SK-N-SH treated with all-trans-retinoic acid at 6 μM for 48 hours (cell line): ENCODE data around the gene SIK3.

Source experiments
- BACH2 ChIP-seq: fragments of 250-450 bp; sonication (Bioruptor Pico); IDR thresholded peaks from 2 replicates; pipeline ENCODE4 v1.9.0; 2021; ENCODE audit warnings: mild to moderate bottlenecking, borderline replicate concordance
- TF ChIP-seq, protein P1 (sequence below): fragments of 250-450 bp; sonication (Bioruptor Pico); IDR thresholded peaks from 2 replicates; pipeline ENCODE4 v1.8.0; 2020; ENCODE audit warnings: mild to moderate bottlenecking, moderate library complexity, borderline replicate concordance
- TF ChIP-seq, protein P2 (sequence below): fragments of 250-450 bp; sonication (Bioruptor Pico); IDR thresholded peaks from 2 replicates; pipeline ENCODE4 v1.5.1; 2020; ENCODE audit warnings: low read depth, mild to moderate bottlenecking, moderate library complexity

DNA sequence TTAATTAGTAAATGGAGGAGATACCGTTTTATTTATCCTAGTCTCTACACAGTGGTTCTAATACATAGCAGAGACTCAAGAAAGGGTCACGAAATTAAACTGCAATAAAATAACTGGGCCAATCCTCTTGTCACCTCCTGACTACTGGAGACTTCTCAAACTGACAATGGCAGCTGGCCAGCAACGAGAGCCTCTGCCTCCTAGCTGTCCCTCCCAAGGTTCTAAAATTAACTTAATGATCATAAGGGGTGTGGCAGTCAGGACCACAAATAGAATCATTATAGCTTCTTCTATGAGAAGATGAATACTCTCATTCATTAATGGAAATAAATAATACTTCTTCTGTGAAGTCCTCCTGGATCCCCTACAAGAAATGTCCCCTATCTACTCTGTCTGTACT lies 197.0 kb downstream of the SIK3 start:
- TF ChIP-seq BACH2 (CRISPR knock-in tag): no peak
- TF ChIP-seq, protein P1, sequence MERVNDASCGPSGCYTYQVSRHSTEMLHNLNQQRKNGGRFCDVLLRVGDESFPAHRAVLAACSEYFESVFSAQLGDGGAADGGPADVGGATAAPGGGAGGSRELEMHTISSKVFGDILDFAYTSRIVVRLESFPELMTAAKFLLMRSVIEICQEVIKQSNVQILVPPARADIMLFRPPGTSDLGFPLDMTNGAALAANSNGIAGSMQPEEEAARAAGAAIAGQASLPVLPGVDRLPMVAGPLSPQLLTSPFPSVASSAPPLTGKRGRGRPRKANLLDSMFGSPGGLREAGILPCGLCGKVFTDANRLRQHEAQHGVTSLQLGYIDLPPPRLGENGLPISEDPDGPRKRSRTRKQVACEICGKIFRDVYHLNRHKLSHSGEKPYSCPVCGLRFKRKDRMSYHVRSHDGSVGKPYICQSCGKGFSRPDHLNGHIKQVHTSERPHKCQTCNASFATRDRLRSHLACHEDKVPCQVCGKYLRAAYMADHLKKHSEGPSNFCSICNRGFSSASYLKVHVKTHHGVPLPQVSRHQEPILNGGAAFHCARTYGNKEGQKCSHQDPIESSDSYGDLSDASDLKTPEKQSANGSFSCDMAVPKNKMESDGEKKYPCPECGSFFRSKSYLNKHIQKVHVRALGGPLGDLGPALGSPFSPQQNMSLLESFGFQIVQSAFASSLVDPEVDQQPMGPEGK (CRISPR knock-in tag): no peak
- TF ChIP-seq, protein P2, sequence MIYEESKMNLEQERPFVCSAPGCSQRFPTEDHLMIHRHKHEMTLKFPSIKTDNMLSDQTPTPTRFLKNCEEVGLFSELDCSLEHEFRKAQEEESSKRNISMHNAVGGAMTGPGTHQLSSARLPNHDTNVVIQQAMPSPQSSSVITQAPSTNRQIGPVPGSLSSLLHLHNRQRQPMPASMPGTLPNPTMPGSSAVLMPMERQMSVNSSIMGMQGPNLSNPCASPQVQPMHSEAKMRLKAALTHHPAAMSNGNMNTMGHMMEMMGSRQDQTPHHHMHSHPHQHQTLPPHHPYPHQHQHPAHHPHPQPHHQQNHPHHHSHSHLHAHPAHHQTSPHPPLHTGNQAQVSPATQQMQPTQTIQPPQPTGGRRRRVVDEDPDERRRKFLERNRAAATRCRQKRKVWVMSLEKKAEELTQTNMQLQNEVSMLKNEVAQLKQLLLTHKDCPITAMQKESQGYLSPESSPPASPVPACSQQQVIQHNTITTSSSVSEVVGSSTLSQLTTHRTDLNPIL (CRISPR knock-in tag): no peak
